ENCODE results near the gene LRP5. TPM values are rescaled to one million over a fixed set of nuclear protein-coding genes. Genes with fewer than 3 reads are reported as not detected.

LRP5 gene
- total RNA-seq, 2 donors from 2014 or later = 48.3 to 57.1 TPM

- no peaks in the 10 kb centered on the region for H3K36me3 ChIP-seq
- intact Hi-C loops (cut with DNase I) = no loop called here
- no peak for DNase-seq (ENCODE audit: low spot score)
- H3K4me1 ChIP-seq (replicated peaks) = peaks cover 6% of the 10 kb centered on the region
- no peak overlapping the region for H3K4me3 ChIP-seq
- no peaks in the 10 kb centered on the region for H3K27me3 ChIP-seq (replicated peaks; ENCODE audit: insufficient read depth)
- H3K27ac ChIP-seq = no peak overlapping the region
- TF ChIP-seq POLR2AphosphoS5 (IDR thresholded peaks at IDR 0.05) = no peak
- TF ChIP-seq, protein P1, sequence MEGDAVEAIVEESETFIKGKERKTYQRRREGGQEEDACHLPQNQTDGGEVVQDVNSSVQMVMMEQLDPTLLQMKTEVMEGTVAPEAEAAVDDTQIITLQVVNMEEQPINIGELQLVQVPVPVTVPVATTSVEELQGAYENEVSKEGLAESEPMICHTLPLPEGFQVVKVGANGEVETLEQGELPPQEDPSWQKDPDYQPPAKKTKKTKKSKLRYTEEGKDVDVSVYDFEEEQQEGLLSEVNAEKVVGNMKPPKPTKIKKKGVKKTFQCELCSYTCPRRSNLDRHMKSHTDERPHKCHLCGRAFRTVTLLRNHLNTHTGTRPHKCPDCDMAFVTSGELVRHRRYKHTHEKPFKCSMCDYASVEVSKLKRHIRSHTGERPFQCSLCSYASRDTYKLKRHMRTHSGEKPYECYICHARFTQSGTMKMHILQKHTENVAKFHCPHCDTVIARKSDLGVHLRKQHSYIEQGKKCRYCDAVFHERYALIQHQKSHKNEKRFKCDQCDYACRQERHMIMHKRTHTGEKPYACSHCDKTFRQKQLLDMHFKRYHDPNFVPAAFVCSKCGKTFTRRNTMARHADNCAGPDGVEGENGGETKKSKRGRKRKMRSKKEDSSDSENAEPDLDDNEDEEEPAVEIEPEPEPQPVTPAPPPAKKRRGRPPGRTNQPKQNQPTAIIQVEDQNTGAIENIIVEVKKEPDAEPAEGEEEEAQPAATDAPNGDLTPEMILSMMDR (IDR thresholded peaks at IDR 0.05) = no peak
- TF ChIP-seq POLR2A (IDR thresholded peaks at IDR 0.05) = no peak
- 50% methylated on average over 16 of the region's 16 CpGs for WGBS
- no peaks in the 10 kb centered on the region for H3K9me3 ChIP-seq
These were observed 9.1 kb downstream of the LRP5 start for GRCh38 chr11:68321293-68322051.

GRCh38 chr11:68322052-68322430, 9.7 kb downstream of the LRP5 start:
- DNase-seq (ENCODE audit: low spot score) = no peak
- Histone ChIP-seq H3K27ac (no peak overlapping the region), H3K36me3 (no peaks in the 10 kb centered on the region), H3K9me3 (no peaks in the 10 kb centered on the region), H3K27me3 (replicated peaks; ENCODE audit: insufficient read depth) (no peaks in the 10 kb centered on the region), H3K4me1 (replicated peaks) (peaks cover 4% of the 10 kb centered on the region), H3K4me3 (no peak overlapping the region)
- intact Hi-C loops (cut with DNase I) = no loop called here
- TF ChIP-seq POLR2AphosphoS5 (IDR thresholded peaks at IDR 0.05) (no peak), POLR2A (IDR thresholded peaks at IDR 0.05) (no peak)
- TF ChIP-seq, protein P1 (IDR thresholded peaks at IDR 0.05) = no peak
- WGBS = 59% methylated on average over 9 of the region's 9 CpGs

DNA sequence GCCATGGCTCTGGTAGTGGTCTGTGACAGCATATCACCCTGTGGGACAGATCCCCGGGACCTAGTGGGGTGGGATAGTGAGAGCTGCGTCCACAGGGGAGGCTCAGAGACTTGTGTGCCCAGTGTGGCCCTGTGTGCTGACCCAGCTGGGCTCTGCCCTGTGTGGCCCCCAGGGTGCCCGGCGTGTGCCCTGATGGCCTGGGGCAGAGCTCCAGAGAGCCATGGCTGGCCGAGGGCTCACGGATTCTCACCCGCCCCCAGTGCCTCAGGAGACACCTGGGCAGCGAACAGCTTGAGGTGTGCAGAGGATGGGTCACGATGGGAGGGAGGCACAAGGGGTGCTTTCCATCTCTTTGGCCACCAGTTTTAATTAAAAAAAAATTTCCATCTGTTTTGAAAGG, 11.8 kb downstream of the LRP5 start:
- DNase-seq (ENCODE audit: low spot score) = no peak
- no peak overlapping the region for H3K4me3 ChIP-seq
- H3K9me3 ChIP-seq = no peaks in the 10 kb centered on the region
- no peaks in the 10 kb centered on the region for H3K4me1 ChIP-seq (replicated peaks)
- no peaks in the 10 kb centered on the region for H3K27me3 ChIP-seq (replicated peaks; ENCODE audit: insufficient read depth)
- intact Hi-C loops (cut with DNase I) = no loop called here
- WGBS = 91% methylated on average over 9 of the region's 9 CpGs
- H3K27ac ChIP-seq = no peak overlapping the region
- TF ChIP-seq POLR2A (IDR thresholded peaks at IDR 0.05) (no peak), POLR2AphosphoS5 (IDR thresholded peaks at IDR 0.05) (no peak)
- TF ChIP-seq, protein P1 (IDR thresholded peaks at IDR 0.05) = no peak
- H3K36me3 ChIP-seq = no peaks in the 10 kb centered on the region

GRCh38 chr11:68324695-68325094, 12.3 kb downstream of the LRP5 start:
- Histone ChIP-seq H3K27ac (no peak overlapping the region), H3K9me3 (no peaks in the 10 kb centered on the region), H3K4me1 (replicated peaks) (no peaks in the 10 kb centered on the region), H3K4me3 (no peak overlapping the region), H3K27me3 (replicated peaks; ENCODE audit: insufficient read depth) (no peaks in the 10 kb centered on the region), H3K36me3 (no peaks in the 10 kb centered on the region)
- WGBS = 88% methylated on average over 10 of the region's 10 CpGs
- TF ChIP-seq, protein P1 (IDR thresholded peaks at IDR 0.05) = no peak
- no peak for TF ChIP-seq POLR2A (IDR thresholded peaks at IDR 0.05)
- no peak for TF ChIP-seq POLR2AphosphoS5 (IDR thresholded peaks at IDR 0.05)
- no peak for DNase-seq (ENCODE audit: low spot score)
- intact Hi-C loops (cut with DNase I) = no loop called here
